TTC549 (cell line): ENCODE measurements around the gene TBX21.
"Not testable (repeated sequence)": the region's sequence is repeated elsewhere in the genome, so short reads cannot be mapped to it uniquely, and the experiment has no call there.

Experiments
- FAIRE-seq: peaks from 2 replicates; lab custom pipeline; 2012; peaks lifted over from hg19 to GRCh38; lab: Jason Lieb, UNC

TBX21 gene

GRCh38 chr17:47733674-47734410 lies 806 bp downstream of the TBX21 start:
- FAIRE-seq, result no peak

GRCh38 chr17:47735139-47735464 lies 2.1 kb downstream of the TBX21 start:
- FAIRE-seq, result no peak

- no peak for FAIRE-seq
Observed at GRCh38 chr17:47735536-47736011, 2.5 kb downstream of the TBX21 start.

- FAIRE-seq, result no peak
Observed at GRCh38 chr17:47736501-47737495, 3.8 kb downstream of the TBX21 start.

- FAIRE-seq, result no peak
Observed at GRCh38 chr17:47738178-47738577, 5.1 kb downstream of the TBX21 start.

- FAIRE-seq, result no peak
Observed at GRCh38 chr17:47739150-47739549, 6.1 kb downstream of the TBX21 start.

GRCh38 chr17:47739945-47740344 lies 6.9 kb downstream of the TBX21 start:
- not testable (repeated sequence) for FAIRE-seq

GRCh38 chr17:47741109-47741792 lies 8.2 kb downstream of the TBX21 start:
- no peak for FAIRE-seq

- no peak for FAIRE-seq
Observed at GRCh38 chr17:47741793-47742145, 8.7 kb downstream of the TBX21 start.

GRCh38 chr17:47742319-47743181 lies 9.5 kb downstream of the TBX21 start:
- FAIRE-seq, result no peak

GRCh38 chr17:47744168-47745036 lies 11.4 kb downstream of the TBX21 start:
- no peak for FAIRE-seq

- no peak for FAIRE-seq
Observed at GRCh38 chr17:47745037-47745380, 12.0 kb downstream of the TBX21 start.

- no peak for FAIRE-seq
Observed at GRCh38 chr17:47751471-47751870, 18.4 kb downstream of the TBX21 start.

- no peak for FAIRE-seq
Observed at GRCh38 chr17:47757386-47757785, 24.4 kb downstream of the TBX21 start.

GRCh38 chr17:47760409-47761140 lies 27.5 kb downstream of the TBX21 start:
- FAIRE-seq, result no peak

GRCh38 chr17:47762728-47763127 lies 29.7 kb downstream of the TBX21 start:
- FAIRE-seq, result no peak

GRCh38 chr17:47763913-47764582 lies 31.0 kb downstream of the TBX21 start:
- FAIRE-seq, result no peak

- FAIRE-seq, result not testable (repeated sequence)
Observed at GRCh38 chr17:47773649-47774048, 40.6 kb downstream of the TBX21 start.

GRCh38 chr17:47774331-47774730 lies 41.3 kb downstream of the TBX21 start:
- no peak for FAIRE-seq
